SK-N-SH treated with all-trans-retinoic acid at 6 μM for 48 hours (cell line): Measurements from ENCODE around the gene ITPR2.

Experiments used
- ARNTL ChIP-seq: fragments of 450-650 bp; formaldehyde crosslinking; IDR thresholded peaks from 2 replicates; pipeline ENCODE4 v1.5.0; 2020; ENCODE audit warnings: low read depth, mild to moderate bottlenecking, moderate library complexity, borderline replicate concordance
- BACH2 ChIP-seq: fragments of 250-450 bp; sonication (Bioruptor Pico); IDR thresholded peaks from 2 replicates; pipeline ENCODE4 v1.9.0; 2021; ENCODE audit warnings: mild to moderate bottlenecking, borderline replicate concordance
- ESRRG ChIP-seq: fragments of 250-450 bp; sonication (Bioruptor Pico); IDR thresholded peaks from 2 replicates; pipeline ENCODE4 v1.6.1; 2021; ENCODE audit warnings: mild to moderate bottlenecking
- OSR1 ChIP-seq: fragments of 250-450 bp; sonication (Bioruptor Pico); IDR thresholded peaks from 2 replicates; pipeline ENCODE4 v1.8.0; 2022; ENCODE audit warnings: moderate library complexity, mild to moderate bottlenecking, inconsistent platforms
- POU6F1 ChIP-seq: fragments of 250-450 bp; sonication (Bioruptor Pico); IDR thresholded peaks from 2 replicates; pipeline ENCODE4 v1.8.0; 2021; ENCODE audit warnings: low read depth, mild to moderate bottlenecking, moderate library complexity, borderline replicate concordance
- RARB ChIP-seq: fragments of 250-450 bp; sonication (Bioruptor Pico); IDR thresholded peaks from 2 replicates; pipeline ENCODE4 v1.8.0; 2021; ENCODE audit warnings: mild to moderate bottlenecking, moderate library complexity

GRCh38 chr12:26751179-26751578, 81.8 kb downstream of the ITPR2 start:
- TF ChIP-seq POU6F1 (no peak), ARNTL (CRISPR knock-in tag) (no peak), OSR1 (no peak), ESRRG (no peak), RARB (CRISPR knock-in tag) (no peak), BACH2 (CRISPR knock-in tag) (no peak)
